HEK293T (cell line): ENCODE data around the gene HNRNPF.

Source experiments
- CTCF ChIA-PET: fragments of 350-600 bp; formaldehyde crosslinking; extraction: SDS; loops from one replicate; lab custom pipeline; 2021; ENCODE audit warnings: antibody characterized with exemption, inconsistent platforms; lab: Yijun Ruan, JAX
- POLR2A ChIA-PET: fragments of 350-600 bp; formaldehyde crosslinking; extraction: SDS; loops from one replicate; lab custom pipeline; 2020; ENCODE audit warnings: antibody characterized with exemption, inconsistent platforms; lab: Yijun Ruan, JAX
- DNase-seq: peaks from one replicate; pipeline ENCODE4 v3.0.0; 2012; ENCODE audit warnings: mixed read lengths; ENCODE audit errors: extremely low spot score
- ARNT ChIP-seq: fragments of 450-650 bp; IDR thresholded peaks from 2 replicates; pipeline ENCODE4 v1.6.1; 2017; ENCODE audit warnings: mild to moderate bottlenecking
- BHLHE40 ChIP-seq: fragments of 450-650 bp; IDR thresholded peaks from 2 replicates; pipeline ENCODE4 v1.6.1; 2016; ENCODE audit warnings: mild to moderate bottlenecking, moderate library complexity, borderline replicate concordance
- CTBP1 ChIP-seq: fragments of 450-650 bp; IDR thresholded peaks from 2 replicates; pipeline ENCODE4 v1.6.1; 2016; ENCODE audit warnings: borderline replicate concordance
- ELF4 ChIP-seq: fragments of 450-650 bp; IDR thresholded peaks from 2 replicates; pipeline ENCODE4 v1.6.1; 2017; ENCODE audit warnings: antibody characterized with exemption
- FOXA1 ChIP-seq: fragments of 450-650 bp; IDR thresholded peaks from 2 replicates; pipeline ENCODE4 v1.6.1; 2016; ENCODE audit warnings: mild to moderate bottlenecking
- FOXK2 ChIP-seq: fragments of 450-650 bp; IDR thresholded peaks from 2 replicates; pipeline ENCODE4 v1.6.1; 2016; ENCODE audit warnings: mild to moderate bottlenecking
- FOXM1 ChIP-seq: fragments of 450-650 bp; IDR thresholded peaks from 2 replicates; pipeline ENCODE4 v1.6.1; 2017; ENCODE audit warnings: mild to moderate bottlenecking, borderline replicate concordance
- HDGF ChIP-seq: fragments of 450-650 bp; IDR thresholded peaks from 2 replicates; pipeline ENCODE4 v1.6.1; 2017; ENCODE audit warnings: antibody characterized with exemption, borderline replicate concordance
- L3MBTL2 ChIP-seq: fragments of 450-650 bp; conservative IDR thresholded peaks from 2 replicates; pipeline ENCODE4 v1.6.1; 2016; ENCODE audit warnings: mild to moderate bottlenecking
- LEF1 ChIP-seq: fragments of 450-650 bp; IDR thresholded peaks from 2 replicates; pipeline ENCODE4 v1.6.1; 2017; ENCODE audit warnings: mild to moderate bottlenecking, borderline replicate concordance
- NFRKB ChIP-seq: fragments of 450-650 bp; IDR thresholded peaks from 2 replicates; pipeline ENCODE4 v1.6.1; 2016; ENCODE audit warnings: mild to moderate bottlenecking, moderate library complexity
- SP1 ChIP-seq: fragments of 450-650 bp; IDR thresholded peaks from 2 replicates; pipeline ENCODE4 v1.6.1; 2017
- SUZ12 ChIP-seq: fragments of 450-650 bp; IDR thresholded peaks from 2 replicates; pipeline ENCODE4 v1.6.1; 2016; ENCODE audit warnings: mild to moderate bottlenecking
- TARDBP ChIP-seq: fragments of 450-650 bp; IDR thresholded peaks from 2 replicates; pipeline ENCODE4 v1.6.1; 2016
- ZNF384 ChIP-seq: fragments of 450-650 bp; IDR thresholded peaks from 2 replicates; pipeline ENCODE4 v1.6.1; 2016
- TF ChIP-seq, protein P1 (sequence below): fragments of 450-650 bp; IDR thresholded peaks from 2 replicates; pipeline ENCODE4 v1.6.1; 2016

Gene HNRNPF

DNA sequence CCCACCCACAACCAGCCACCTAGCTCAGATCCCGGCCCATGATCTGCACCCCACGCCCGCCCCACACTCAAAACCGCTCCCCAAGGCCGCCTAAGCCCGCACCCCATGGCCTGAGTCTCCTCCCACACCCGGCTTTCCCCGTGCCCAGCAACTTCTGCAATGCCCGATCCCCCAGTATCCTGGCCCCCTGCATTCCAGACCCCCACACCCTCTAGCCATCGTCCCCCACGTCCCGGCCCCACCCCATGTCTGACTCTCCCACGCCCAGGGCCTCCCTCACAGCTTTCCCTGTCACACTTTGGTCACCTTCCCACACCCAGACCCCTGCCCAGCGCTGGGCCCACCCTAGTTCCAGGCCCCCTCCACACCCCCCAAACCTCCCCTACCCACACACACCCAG lies 57.7 kb downstream of the HNRNPF start:
- ChIA-PET CTCF (interaction anchor here (0.6 kb wide), 1 partner anchor 332 kb away, joined by 4 read pairs; no protein-coding TSS in a partner anchor), POLR2A (no interaction called here)
- DNase-seq = no peak
- TF ChIP-seq ZNF384 (no peak), SP1 (no peak), NFRKB (no peak), SUZ12 (no peak), LEF1 (no peak), CTBP1 (no peak), ELF4 (no peak), FOXA1 (no peak), ARNT (no peak), HDGF (no peak), L3MBTL2 (no peak)
- TF ChIP-seq, protein P1, sequence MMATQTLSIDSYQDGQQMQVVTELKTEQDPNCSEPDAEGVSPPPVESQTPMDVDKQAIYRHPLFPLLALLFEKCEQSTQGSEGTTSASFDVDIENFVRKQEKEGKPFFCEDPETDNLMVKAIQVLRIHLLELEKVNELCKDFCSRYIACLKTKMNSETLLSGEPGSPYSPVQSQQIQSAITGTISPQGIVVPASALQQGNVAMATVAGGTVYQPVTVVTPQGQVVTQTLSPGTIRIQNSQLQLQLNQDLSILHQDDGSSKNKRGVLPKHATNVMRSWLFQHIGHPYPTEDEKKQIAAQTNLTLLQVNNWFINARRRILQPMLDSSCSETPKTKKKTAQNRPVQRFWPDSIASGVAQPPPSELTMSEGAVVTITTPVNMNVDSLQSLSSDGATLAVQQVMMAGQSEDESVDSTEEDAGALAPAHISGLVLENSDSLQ = no peak

DNA sequence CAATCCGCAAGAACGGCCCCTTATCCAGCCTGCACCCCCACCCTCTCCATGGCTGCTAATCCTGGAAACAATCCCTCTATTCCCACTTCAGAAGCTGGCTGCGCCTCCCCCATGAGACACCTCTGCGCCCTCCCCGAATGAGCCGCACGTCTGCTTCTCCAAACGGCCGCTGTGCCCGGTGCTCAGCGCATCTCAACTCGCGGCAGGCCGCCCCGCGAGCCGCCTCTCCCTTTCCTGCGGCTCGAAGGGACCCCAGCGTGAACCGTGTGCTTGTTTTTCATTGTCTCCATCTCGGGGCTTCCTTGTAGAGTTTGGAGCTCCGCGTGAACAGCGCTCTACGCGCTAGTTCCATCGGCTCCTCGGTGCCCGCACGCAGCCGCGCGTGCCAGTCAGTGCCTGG lies 58.3 kb downstream of the HNRNPF start:
- CTCF ChIA-PET = no interaction called here
- POLR2A ChIA-PET = no interaction called here
- DNase-seq = no peak
- TF ChIP-seq FOXA1 = no peak
- no peak for TF ChIP-seq LEF1
- no peak for TF ChIP-seq NFRKB
- no peak for TF ChIP-seq FOXK2
- TF ChIP-seq SUZ12 = no peak
- no peak for TF ChIP-seq ELF4
- no peak for TF ChIP-seq ARNT
- TF ChIP-seq SP1 = no peak
- TF ChIP-seq FOXM1 = no peak
- TF ChIP-seq, protein P1 = no peak
- no peak for TF ChIP-seq ZNF384
- TF ChIP-seq HDGF = no peak
- no peak for TF ChIP-seq BHLHE40
- no peak for TF ChIP-seq L3MBTL2
- no peak for TF ChIP-seq CTBP1
- no peak for TF ChIP-seq TARDBP

DNA sequence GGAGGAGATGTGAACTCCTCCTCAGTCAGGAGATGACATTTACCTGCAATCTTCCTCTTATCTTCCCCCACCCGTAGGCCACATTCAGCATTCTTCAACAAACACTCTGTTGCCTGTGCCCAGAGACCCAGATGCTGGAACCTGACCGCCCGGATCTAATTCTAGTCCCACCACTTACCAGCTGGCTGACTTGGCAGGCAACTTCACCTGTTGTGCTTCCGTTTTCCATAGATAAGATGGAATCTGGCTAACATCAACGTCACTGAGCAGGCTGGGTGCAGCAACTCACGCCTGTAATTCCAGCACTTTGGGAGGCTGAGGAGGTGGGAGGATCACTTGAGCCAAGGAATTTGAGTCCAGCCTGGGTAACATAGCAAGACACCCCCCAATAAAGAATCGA lies 58.8 kb downstream of the HNRNPF start:
- no peak for TF ChIP-seq FOXA1
- no peak for TF ChIP-seq ELF4
- no peak for TF ChIP-seq ZNF384
- TF ChIP-seq BHLHE40 = no peak
- TF ChIP-seq SP1 = no peak
- TF ChIP-seq L3MBTL2 = no peak
- TF ChIP-seq, protein P1 = no peak
- no peak for TF ChIP-seq SUZ12
- no peak for TF ChIP-seq CTBP1
- no peak for TF ChIP-seq ARNT
- TF ChIP-seq FOXK2 = no peak
- TF ChIP-seq NFRKB = no peak
- no peak for TF ChIP-seq TARDBP
- no peak for TF ChIP-seq FOXM1
- no peak for TF ChIP-seq HDGF
- no peak for TF ChIP-seq LEF1
- POLR2A ChIA-PET = no interaction called here
- CTCF ChIA-PET = interaction anchor here (2.9 kb wide), 1 partner anchor 58 kb away, joined by 15 read pairs; no protein-coding TSS in a partner anchor
- no peak for DNase-seq

GRCh38 chr10:43348511-43349312 lies 60.3 kb downstream of the HNRNPF start:
- peak; percentile 89 for DNase-seq
- no peak for TF ChIP-seq L3MBTL2
- peak; percentile 49; the same call in 1 of the 2 replicates for TF ChIP-seq ELF4
- ChIA-PET CTCF (interaction anchor here (1.0 to 2.9 kb wide), 3 partner anchors 31 to 56 kb away, joined by 3 to 15 read pairs (median 4); no protein-coding TSS in a partner anchor), POLR2A (no interaction called here)

GRCh38 chr10:43347997-43348396 lies 61.0 kb downstream of the HNRNPF start:
- DNase-seq = no peak
- POLR2A ChIA-PET = interaction anchor here (0.7 kb wide), 1 partner anchor 49 kb away, joined by 3 read pairs; no protein-coding TSS in a partner anchor
- CTCF ChIA-PET = interaction anchor here (2.9 kb wide), 1 partner anchor 56 kb away, joined by 15 read pairs; no protein-coding TSS in a partner anchor
- TF ChIP-seq ELF4 (no peak), L3MBTL2 (0 out of 2 replicates have a peak, but pooled peaks have one; percentile 2)

GRCh38 chr10:43344051-43344450 lies 64.9 kb downstream of the HNRNPF start:
- ChIA-PET POLR2A (no interaction called here), CTCF (no interaction called here)
- TF ChIP-seq L3MBTL2 = no peak
- TF ChIP-seq NFRKB = no peak
- TF ChIP-seq SP1 = no peak
- no peak for TF ChIP-seq ELF4
- DNase-seq = no peak
